ENCODE data around the gene CCNH. TPM values are rescaled to one million over a fixed set of nuclear protein-coding genes. Genes with fewer than 3 reads are reported as not detected.

Gene CCNH
- total RNA-seq, 1 donor from 2014 or later: 51.7 TPM

DNA sequence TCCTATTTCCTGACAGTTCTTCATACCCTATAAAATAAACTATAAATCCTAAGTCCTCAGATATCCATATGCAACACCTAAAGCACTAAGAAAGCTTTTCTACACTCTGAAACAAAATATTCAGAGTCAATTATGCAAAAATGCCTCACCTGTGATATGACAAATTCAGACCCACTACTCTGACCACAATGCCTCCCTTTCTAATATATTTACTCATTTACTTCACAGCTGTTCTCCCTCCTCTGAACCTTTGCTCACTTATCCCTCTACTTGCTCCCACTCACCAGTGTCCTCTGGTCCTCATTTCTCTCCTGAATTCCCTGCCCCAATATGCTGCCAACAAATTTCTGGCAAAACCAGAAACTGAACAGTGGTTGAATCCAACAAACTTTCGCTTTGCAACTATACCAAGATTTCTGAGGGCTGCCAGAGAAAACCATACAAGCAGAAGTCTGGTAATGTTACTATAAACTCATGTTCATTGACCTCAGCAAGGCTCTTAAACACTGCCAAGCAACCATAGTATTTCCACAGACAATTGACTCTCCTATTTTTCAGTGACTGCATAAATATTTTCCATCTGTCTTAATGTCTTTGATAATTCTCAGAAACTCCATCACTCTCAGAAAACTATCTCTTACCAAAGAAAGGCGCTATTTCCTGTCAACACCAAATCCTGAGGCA, 7.1 kb downstream of the CCNH start:
- Histone ChIP-seq H3K9ac (ENCODE audit: low read depth in 1 of 3, low read length in 3 of 3) (no peak overlapping the region), H3K4me1 (ENCODE audit: control insufficient read depth in 3 of 3, insufficient read depth in 3 of 3, low read length in 3 of 3) (peaks cover 0 to under 1% (median under 1%) of the 10 kb centered on the region in 3 donors), H3K27ac (ENCODE audit: low read depth, low read length) (no peak overlapping the region), H3K9me3 (ENCODE audit: control insufficient read depth in 3 of 3, low read length in 3 of 3) (no peaks in the 10 kb centered on the region), H3K4me3 (ENCODE audit: low read length in 3 of 3) (no peak overlapping the region), H3K36me3 (ENCODE audit: control insufficient read depth in 3 of 3, insufficient read depth in 3 of 3, low read length in 3 of 3) (peaks cover 14 to 72% (median 64%) of the 10 kb centered on the region in 3 donors), H3K27me3 (ENCODE audit: control insufficient read depth in 3 of 3, insufficient read depth in 3 of 3, low read length in 3 of 3) (no peaks in the 10 kb centered on the region)

DNA sequence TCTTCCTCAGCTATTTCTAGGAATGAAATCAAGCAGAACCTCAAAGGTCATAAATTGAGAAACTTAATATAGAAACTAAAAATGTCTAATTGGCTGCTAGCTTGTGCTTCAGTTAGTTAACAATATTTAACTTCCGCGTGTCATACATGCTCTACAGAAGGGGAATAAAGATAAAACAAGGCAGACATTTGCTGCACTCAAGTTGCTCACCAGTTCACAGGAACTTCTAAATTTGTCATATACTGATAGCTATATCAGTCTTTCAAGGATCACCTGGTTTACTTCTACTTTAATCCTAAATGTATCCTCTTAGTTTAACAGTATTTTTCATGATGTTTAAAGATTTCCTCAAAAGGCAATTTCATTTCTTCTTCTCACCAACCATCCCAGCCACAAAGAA, 8.4 kb downstream of the CCNH start:
- H3K36me3 ChIP-seq (ENCODE audit: control insufficient read depth in 3 of 3, insufficient read depth in 3 of 3, low read length in 3 of 3): peaks cover 14 to 69% (median 62%) of the 10 kb centered on the region in 3 donors
- no peaks in the 10 kb centered on the region for H3K4me1 ChIP-seq (ENCODE audit: control insufficient read depth in 3 of 3, insufficient read depth in 3 of 3, low read length in 3 of 3)
- H3K27me3 ChIP-seq (ENCODE audit: control insufficient read depth in 3 of 3, insufficient read depth in 3 of 3, low read length in 3 of 3): no peaks in the 10 kb centered on the region
- H3K9me3 ChIP-seq (ENCODE audit: control insufficient read depth in 3 of 3, low read length in 3 of 3): no peaks in the 10 kb centered on the region
- H3K9ac ChIP-seq (ENCODE audit: low read depth in 1 of 3, low read length in 3 of 3): no peak overlapping the region
- no peak overlapping the region for H3K4me3 ChIP-seq (ENCODE audit: low read length in 3 of 3)
- H3K27ac ChIP-seq (ENCODE audit: low read depth, low read length): no peak overlapping the region

- H3K9me3 ChIP-seq (ENCODE audit: control insufficient read depth in 3 of 3, low read length in 3 of 3): no peaks in the 10 kb centered on the region
- peaks cover 18 to 72% (median 63%) of the 10 kb centered on the region in 3 donors for H3K36me3 ChIP-seq (ENCODE audit: control insufficient read depth in 3 of 3, insufficient read depth in 3 of 3, low read length in 3 of 3)
- H3K27me3 ChIP-seq (ENCODE audit: control insufficient read depth in 3 of 3, insufficient read depth in 3 of 3, low read length in 3 of 3): no peaks in the 10 kb centered on the region
- H3K9ac ChIP-seq (ENCODE audit: low read depth in 1 of 3, low read length in 3 of 3): no peak overlapping the region
- H3K4me3 ChIP-seq (ENCODE audit: low read length in 3 of 3): no peak overlapping the region
- H3K27ac ChIP-seq (ENCODE audit: low read depth, low read length): no peak overlapping the region
- no peaks in the 10 kb centered on the region for H3K4me1 ChIP-seq (ENCODE audit: control insufficient read depth in 3 of 3, insufficient read depth in 3 of 3, low read length in 3 of 3)
Observed at GRCh38 chr5:87403899-87404298, 8.8 kb downstream of the CCNH start.

- Histone ChIP-seq H3K27ac (ENCODE audit: low read depth, low read length) (no peak overlapping the region), H3K9me3 (ENCODE audit: control insufficient read depth in 3 of 3, low read length in 3 of 3) (no peaks in the 10 kb centered on the region), H3K4me1 (ENCODE audit: control insufficient read depth in 3 of 3, insufficient read depth in 3 of 3, low read length in 3 of 3) (no peaks in the 10 kb centered on the region), H3K36me3 (ENCODE audit: control insufficient read depth in 3 of 3, insufficient read depth in 3 of 3, low read length in 3 of 3) (peaks cover 19 to 68% (median 63%) of the 10 kb centered on the region in 3 donors), H3K27me3 (ENCODE audit: control insufficient read depth in 3 of 3, insufficient read depth in 3 of 3, low read length in 3 of 3) (no peaks in the 10 kb centered on the region), H3K4me3 (ENCODE audit: low read length in 3 of 3) (no peak overlapping the region), H3K9ac (ENCODE audit: low read depth in 1 of 3, low read length in 3 of 3) (no peak overlapping the region)
Observed at GRCh38 chr5:87403409-87403808, 9.3 kb downstream of the CCNH start.

- Histone ChIP-seq H3K9ac (ENCODE audit: low read depth in 1 of 3, low read length in 3 of 3) (no peak overlapping the region), H3K27me3 (ENCODE audit: control insufficient read depth in 3 of 3, insufficient read depth in 3 of 3, low read length in 3 of 3) (no peaks in the 10 kb centered on the region), H3K4me3 (ENCODE audit: low read length in 3 of 3) (no peak overlapping the region), H3K36me3 (ENCODE audit: control insufficient read depth in 3 of 3, insufficient read depth in 3 of 3, low read length in 3 of 3) (peaks cover 14 to 64% (median 60%) of the 10 kb centered on the region in 3 donors), H3K9me3 (ENCODE audit: control insufficient read depth in 3 of 3, low read length in 3 of 3) (no peaks in the 10 kb centered on the region), H3K4me1 (ENCODE audit: control insufficient read depth in 3 of 3, insufficient read depth in 3 of 3, low read length in 3 of 3) (no peaks in the 10 kb centered on the region), H3K27ac (ENCODE audit: low read depth, low read length) (no peak overlapping the region)
Observed at GRCh38 chr5:87401626-87402025, 11.1 kb downstream of the CCNH start.

DNA sequence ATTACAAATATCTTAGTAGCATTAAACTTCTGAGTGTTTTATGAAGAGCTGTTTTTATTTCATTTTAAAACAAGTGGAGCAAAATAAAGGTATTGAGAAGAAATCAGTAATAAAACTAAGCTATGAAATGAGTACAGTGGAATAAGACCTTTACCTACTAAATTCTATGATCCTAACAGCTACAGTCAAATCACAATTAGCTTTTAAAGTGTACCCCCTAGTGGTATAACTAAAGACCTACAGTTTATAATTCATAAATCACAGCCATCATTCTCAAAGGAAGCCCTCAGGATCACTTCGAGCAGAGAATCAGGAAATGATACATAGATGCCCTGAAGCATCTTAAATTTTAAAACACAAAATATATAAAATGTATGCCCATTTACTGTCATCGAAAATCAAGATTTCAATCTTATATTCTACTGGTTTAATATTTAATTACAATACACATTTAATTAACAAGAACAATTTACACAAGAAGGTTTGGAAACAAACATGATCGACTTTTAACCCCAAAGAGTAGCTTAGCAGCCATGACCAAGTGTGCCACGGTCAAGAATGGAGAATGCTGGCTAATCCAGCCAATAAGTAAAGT, 12.3 kb downstream of the CCNH start:
- H3K4me1 ChIP-seq (ENCODE audit: control insufficient read depth in 3 of 3, insufficient read depth in 3 of 3, low read length in 3 of 3): no peaks in the 10 kb centered on the region
- no peak overlapping the region for H3K27ac ChIP-seq (ENCODE audit: low read depth, low read length)
- no peak overlapping the region for H3K9ac ChIP-seq (ENCODE audit: low read depth in 1 of 3, low read length in 3 of 3)
- H3K36me3 ChIP-seq (ENCODE audit: control insufficient read depth in 3 of 3, insufficient read depth in 3 of 3, low read length in 3 of 3): peaks cover 16 to 62% (median 59%) of the 10 kb centered on the region in 3 donors
- no peaks in the 10 kb centered on the region for H3K9me3 ChIP-seq (ENCODE audit: control insufficient read depth in 3 of 3, low read length in 3 of 3)
- no peak overlapping the region for H3K4me3 ChIP-seq (ENCODE audit: low read length in 3 of 3)
- H3K27me3 ChIP-seq (ENCODE audit: control insufficient read depth in 3 of 3, insufficient read depth in 3 of 3, low read length in 3 of 3): no peaks in the 10 kb centered on the region

DNA sequence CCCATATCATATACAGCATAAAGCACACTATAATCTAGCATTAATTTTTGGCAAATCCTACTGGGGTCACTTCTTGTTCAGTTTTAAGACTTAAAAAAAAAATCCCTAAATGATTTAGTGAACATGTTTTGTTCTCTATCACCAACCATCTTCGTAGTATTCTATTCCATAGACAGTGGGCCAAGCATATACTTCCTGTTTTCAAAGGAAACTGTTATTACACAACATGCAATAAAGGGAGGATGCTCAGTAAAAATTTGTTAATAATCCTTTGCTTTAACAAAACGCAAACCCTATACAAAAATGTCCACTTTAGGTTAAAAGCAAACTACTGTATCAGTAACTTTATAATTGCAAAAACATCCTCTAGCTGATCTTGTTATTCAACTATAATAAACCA, 13.0 kb downstream of the CCNH start:
- Histone ChIP-seq H3K9ac (ENCODE audit: low read depth in 1 of 3, low read length in 3 of 3) (no peak overlapping the region), H3K27ac (ENCODE audit: low read depth, low read length) (no peak overlapping the region), H3K4me1 (ENCODE audit: control insufficient read depth in 3 of 3, insufficient read depth in 3 of 3, low read length in 3 of 3) (no peaks in the 10 kb centered on the region), H3K4me3 (ENCODE audit: low read length in 3 of 3) (no peak overlapping the region), H3K9me3 (ENCODE audit: control insufficient read depth in 3 of 3, low read length in 3 of 3) (no peaks in the 10 kb centered on the region), H3K36me3 (ENCODE audit: control insufficient read depth in 3 of 3, insufficient read depth in 3 of 3, low read length in 3 of 3) (peaks cover 15 to 62% (median 55%) of the 10 kb centered on the region in 3 donors), H3K27me3 (ENCODE audit: control insufficient read depth in 3 of 3, insufficient read depth in 3 of 3, low read length in 3 of 3) (no peaks in the 10 kb centered on the region)

- Histone ChIP-seq H3K36me3 (ENCODE audit: control insufficient read depth in 3 of 3, insufficient read depth in 3 of 3, low read length in 3 of 3) (peaks cover 17 to 61% (median 52%) of the 10 kb centered on the region in 3 donors), H3K4me1 (ENCODE audit: control insufficient read depth in 3 of 3, insufficient read depth in 3 of 3, low read length in 3 of 3) (no peaks in the 10 kb centered on the region), H3K9me3 (ENCODE audit: control insufficient read depth in 3 of 3, low read length in 3 of 3) (no peaks in the 10 kb centered on the region), H3K27ac (ENCODE audit: low read depth, low read length) (no peak overlapping the region), H3K27me3 (ENCODE audit: control insufficient read depth in 3 of 3, insufficient read depth in 3 of 3, low read length in 3 of 3) (no peaks in the 10 kb centered on the region), H3K9ac (ENCODE audit: low read depth in 1 of 3, low read length in 3 of 3) (no peak overlapping the region), H3K4me3 (ENCODE audit: low read length in 3 of 3) (no peak overlapping the region)
Observed at GRCh38 chr5:87398981-87399614, 13.6 kb downstream of the CCNH start.

DNA sequence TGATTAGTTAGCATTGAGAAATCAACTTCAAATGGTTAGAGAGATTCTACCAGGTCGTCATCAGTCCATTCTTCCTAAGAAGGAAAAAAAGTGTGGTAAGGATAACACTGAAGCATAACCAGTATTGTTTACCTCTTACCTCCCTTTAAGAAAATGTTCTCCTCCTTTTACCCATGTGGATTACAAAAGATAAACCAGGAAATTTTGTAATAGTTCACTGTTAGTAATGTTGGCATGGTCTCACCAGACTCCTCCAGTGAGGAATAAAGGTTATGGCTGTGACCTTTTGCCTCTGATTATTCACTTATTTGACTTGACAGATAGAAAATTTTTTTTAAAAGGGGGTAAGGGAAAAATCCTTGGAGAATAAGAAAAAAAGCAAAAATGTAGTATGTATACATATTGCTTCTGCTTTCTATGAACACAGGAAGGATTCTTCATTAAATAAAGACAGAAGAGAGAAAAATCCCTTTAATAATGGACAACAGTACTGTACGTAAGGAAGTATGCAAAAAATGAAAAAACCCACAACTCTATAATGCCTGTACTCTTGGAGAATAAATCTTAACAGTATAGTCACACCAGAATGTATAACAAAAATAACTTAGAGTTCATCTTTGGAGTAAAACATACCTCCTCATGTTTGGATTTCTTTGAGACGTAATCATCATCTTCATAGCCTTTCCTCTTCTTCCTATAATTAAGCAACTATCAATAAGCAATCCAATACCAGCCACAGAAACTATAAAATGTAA, 18.1 kb downstream of the CCNH start:
- no peak overlapping the region for H3K9ac ChIP-seq (ENCODE audit: low read depth in 1 of 3, low read length in 3 of 3)
- H3K36me3 ChIP-seq (ENCODE audit: control insufficient read depth in 3 of 3, insufficient read depth in 3 of 3, low read length in 3 of 3): peaks cover 21 to 74% (median 59%) of the 10 kb centered on the region in 3 donors
- no peak overlapping the region for H3K27ac ChIP-seq (ENCODE audit: low read depth, low read length)
- no peaks in the 10 kb centered on the region for H3K27me3 ChIP-seq (ENCODE audit: control insufficient read depth in 3 of 3, insufficient read depth in 3 of 3, low read length in 3 of 3)
- H3K4me1 ChIP-seq (ENCODE audit: control insufficient read depth in 3 of 3, insufficient read depth in 3 of 3, low read length in 3 of 3): no peaks in the 10 kb centered on the region
- no peak overlapping the region for H3K4me3 ChIP-seq (ENCODE audit: low read length in 3 of 3)
- no peaks in the 10 kb centered on the region for H3K9me3 ChIP-seq (ENCODE audit: control insufficient read depth in 3 of 3, low read length in 3 of 3)

All from skeletal muscle tissue (tissue), 4 donors.